ENCODE measurements around the gene KPNB1.

DNA sequence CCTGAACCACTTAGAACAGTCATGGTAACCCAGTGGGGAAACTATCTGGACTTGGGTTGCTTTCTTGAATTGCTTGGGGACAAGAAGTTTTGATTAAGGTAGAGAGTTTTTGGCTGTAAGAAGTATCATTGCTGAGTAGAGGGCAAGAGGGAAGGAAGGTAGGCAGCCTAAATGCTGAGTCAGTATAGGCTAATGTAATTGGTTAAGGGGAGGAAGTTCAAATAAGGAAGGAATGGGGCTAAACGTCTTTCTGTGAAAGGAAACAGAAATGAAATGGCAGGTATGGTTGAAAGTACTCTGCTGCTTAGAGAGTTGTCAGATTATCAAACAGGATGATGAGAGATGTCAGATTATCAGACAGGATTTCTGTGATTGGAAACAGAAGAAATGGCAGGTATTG lies 20.3 kb downstream of the KPNB1 start:
- TF ChIP-seq EP300 (IDR thresholded peaks at IDR 0.05) = no peak
- TF ChIP-seq CTCF (IDR thresholded peaks at IDR 0.05) = no peak
- TF ChIP-seq POLR2A (IDR thresholded peaks at IDR 0.05) = no peak
